ENCODE results near the gene CYP4F2. TPM values are rescaled to one million over a fixed set of nuclear protein-coding genes. Genes with fewer than 3 reads are reported as not detected.

The CYP4F2 gene
- total and polyA plus RNA-seq, 2 of the 8 experiments (the other 6 are each of a cell fraction or from before 2014, with no cell fraction given): not detected

- Histone ChIP-seq H2AFZ (ENCODE audit: low read length) (no peak overlapping the region), H3K4me3 (ENCODE audit: extremely low read depth in 1 of 4, insufficient read depth in 2 of 4, low read depth in 3 of 4, low read length in 4 of 4) (no peak overlapping the region), H3K27ac (ENCODE audit: low read depth, low read length) (no peak overlapping the region), H3K27me3 (replicated peaks in 1 of 4; ENCODE audit: control insufficient read depth in 3 of 4, extremely low read depth in 1 of 4, insufficient read depth in 3 of 4, low read length in 3 of 4) (no peaks in the 10 kb centered on the region), H3K23ac (ENCODE audit: insufficient read length) (no peak overlapping the region), H4K8ac (ENCODE audit: extremely low read depth, insufficient read depth, low read length) (no peak overlapping the region), H3K9ac (replicated peaks in 1 of 4; ENCODE audit: extremely low read depth in 1 of 4, low read depth in 3 of 4, low read length in 3 of 4) (no peak overlapping the region), H4K5ac (ENCODE audit: insufficient read length, low read depth, low read length) (no peak overlapping the region), H2BK15ac (ENCODE audit: low read length) (no peak overlapping the region), H2BK20ac (ENCODE audit: low read length) (no peak overlapping the region), H2BK120ac (replicated peaks; ENCODE audit: low read depth, low read length) (no peak overlapping the region), H4K91ac (replicated peaks; ENCODE audit: insufficient read length, low read length) (no peak overlapping the region), H3K23me2 (ENCODE audit: low read depth, low read length) (peaks cover 5% of the 10 kb centered on the region; the same call in 1 of the 2 replicates), H3K14ac (ENCODE audit: insufficient read length) (no peak overlapping the region), H3K79me2 (ENCODE audit: control insufficient read depth in 1 of 2, insufficient read depth in 2 of 2, low read length in 2 of 2) (no peaks in the 10 kb centered on the region), H3K56ac (replicated peaks; ENCODE audit: insufficient read length, low read depth, low read length) (no peak overlapping the region), H4K20me1 (replicated peaks in 1 of 2; ENCODE audit: control insufficient read depth in 1 of 2, insufficient read depth in 2 of 2, low read length in 2 of 2) (no peaks in the 10 kb centered on the region), H3K4me1 (replicated peaks in 1 of 4; ENCODE audit: control insufficient read depth in 3 of 4, insufficient read depth in 4 of 4, low read length in 3 of 4) (no peaks in the 10 kb centered on the region), H2BK12ac (ENCODE audit: low read depth, low read length) (no peak overlapping the region), H2AK5ac (ENCODE audit: low read depth, low read length) (no peak overlapping the region), H3K4me2 (ENCODE audit: insufficient read depth in 1 of 2, low read depth in 2 of 2, low read length in 2 of 2) (no peak overlapping the region), H2BK5ac (ENCODE audit: low read depth, low read length) (no peak overlapping the region), H3K79me1 (ENCODE audit: low read depth, low read length) (no peaks in the 10 kb centered on the region), H3K36me3 (ENCODE audit: control insufficient read depth in 2 of 4, insufficient read depth in 4 of 4, low read length in 3 of 4) (no peaks in the 10 kb centered on the region), H3K4ac (replicated peaks; ENCODE audit: insufficient read length, low read depth, low read length) (no peak overlapping the region), H3K9me3 (ENCODE audit: insufficient read depth in 2 of 2, low read depth in 1 of 2, low read length in 1 of 2) (peaks cover 69 to 87% of the 10 kb centered on the region in 2 experiments), H3K18ac (ENCODE audit: extremely low read depth, low read length) (no peak overlapping the region)
- POLR2A ChIA-PET (ENCODE audit: partially characterized antibody): no interaction called here
- 84% methylated on average over 13 of the region's 16 CpGs; no CpG with 5 or more reads in 1 of the 2 experiments for WGBS, 2 experiments (ENCODE audit: extremely low coverage in 1 of 2, insufficient coverage in 1 of 2, insufficient read length in 1 of 2, insufficient replicate concordance in 2 of 2, low coverage in 1 of 2, low lambda C conversion rate in 2 of 2, missing lambda C conversion rate in 1 of 2)
- DNase-seq (ENCODE audit: low read depth in 1 of 2, low spot score in 2 of 2) (no peak), FAIRE-seq (no peak)
- CTCF ChIA-PET (ENCODE audit: partially characterized antibody): no interaction called here
- no peak for TF ChIP-seq TAF1 (IDR thresholded peaks at IDR 0.05; ENCODE audit: low read depth, low read length)
These were observed 692 bp downstream of the CYP4F2 start for GRCh38 chr19:15897026-15897737.

Measured in H1 (cell line).